LNCaP clone FGC (cell line): ENCODE results near the gene RFNG.
A peak's percentile ranks its signal among the peaks of the same experiment; 100 is the strongest.

Source experiments
- DNase-seq: peaks from one replicate; pipeline ENCODE4 v3.0.0-alpha.2; 2011; ENCODE audit warnings: low read depth
- H3K4me3 ChIP-seq: 2 replicates; pipeline ENCODE4 v1.5.1; 2011; ENCODE audit warnings: mild to moderate bottlenecking, low read depth, low read length, control low read depth
- CTCF ChIP-seq: IDR thresholded peaks from 2 replicates; pipeline ENCODE4 v1.5.1; 2012; ENCODE audit warnings: mild to moderate bottlenecking; ENCODE audit not compliant: control insufficient read depth, insufficient read depth; ENCODE audit errors: extremely low read depth

Gene RFNG

DNA sequence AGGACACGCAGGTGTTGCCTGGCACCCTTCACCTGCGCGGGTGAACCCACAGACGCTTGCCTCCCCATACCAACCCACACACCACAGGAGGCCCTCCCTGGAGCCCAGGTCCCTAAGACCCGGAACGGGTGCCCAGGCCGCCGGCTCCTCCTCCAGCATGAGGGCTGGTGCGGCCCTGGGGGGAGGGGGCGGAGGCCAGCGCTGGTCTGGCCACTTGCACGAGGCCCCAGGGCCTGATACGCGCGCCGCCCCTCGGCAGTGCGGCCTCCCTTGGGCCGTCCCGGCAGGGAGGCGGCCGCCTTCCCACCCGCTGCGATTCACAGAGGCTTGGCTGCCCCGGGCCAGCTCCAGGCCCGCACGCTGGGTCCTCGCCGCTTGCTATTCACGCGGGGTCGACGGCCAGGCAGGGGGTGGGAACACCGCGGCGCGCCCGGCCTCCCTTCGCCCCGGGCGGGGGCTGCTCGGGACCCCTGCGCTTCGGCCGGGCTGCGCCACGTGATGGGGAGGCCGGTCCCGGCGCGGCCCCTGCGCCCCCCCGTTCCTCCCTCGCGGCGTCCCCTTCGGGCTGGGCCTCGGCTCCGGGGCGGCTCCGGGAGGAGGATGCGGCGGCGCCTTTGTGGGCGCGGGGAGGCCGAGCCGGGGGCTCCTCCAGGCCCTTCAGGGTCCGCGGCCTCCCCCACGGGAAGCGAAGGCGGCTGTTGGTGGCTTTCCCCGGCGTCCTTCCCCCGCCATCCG is 45.7 kb upstream of the RFNG start:
- DNase-seq = no peak
- TF ChIP-seq CTCF = no peak
- peak overlapping the region; percentile 88 for H3K4me3 ChIP-seq

GRCh38 chr17:82096709-82097183 is 45.1 kb upstream of the RFNG start:
- DNase-seq = no peak
- no peak for TF ChIP-seq CTCF
- peak overlapping the region; percentile 88 for H3K4me3 ChIP-seq

DNA sequence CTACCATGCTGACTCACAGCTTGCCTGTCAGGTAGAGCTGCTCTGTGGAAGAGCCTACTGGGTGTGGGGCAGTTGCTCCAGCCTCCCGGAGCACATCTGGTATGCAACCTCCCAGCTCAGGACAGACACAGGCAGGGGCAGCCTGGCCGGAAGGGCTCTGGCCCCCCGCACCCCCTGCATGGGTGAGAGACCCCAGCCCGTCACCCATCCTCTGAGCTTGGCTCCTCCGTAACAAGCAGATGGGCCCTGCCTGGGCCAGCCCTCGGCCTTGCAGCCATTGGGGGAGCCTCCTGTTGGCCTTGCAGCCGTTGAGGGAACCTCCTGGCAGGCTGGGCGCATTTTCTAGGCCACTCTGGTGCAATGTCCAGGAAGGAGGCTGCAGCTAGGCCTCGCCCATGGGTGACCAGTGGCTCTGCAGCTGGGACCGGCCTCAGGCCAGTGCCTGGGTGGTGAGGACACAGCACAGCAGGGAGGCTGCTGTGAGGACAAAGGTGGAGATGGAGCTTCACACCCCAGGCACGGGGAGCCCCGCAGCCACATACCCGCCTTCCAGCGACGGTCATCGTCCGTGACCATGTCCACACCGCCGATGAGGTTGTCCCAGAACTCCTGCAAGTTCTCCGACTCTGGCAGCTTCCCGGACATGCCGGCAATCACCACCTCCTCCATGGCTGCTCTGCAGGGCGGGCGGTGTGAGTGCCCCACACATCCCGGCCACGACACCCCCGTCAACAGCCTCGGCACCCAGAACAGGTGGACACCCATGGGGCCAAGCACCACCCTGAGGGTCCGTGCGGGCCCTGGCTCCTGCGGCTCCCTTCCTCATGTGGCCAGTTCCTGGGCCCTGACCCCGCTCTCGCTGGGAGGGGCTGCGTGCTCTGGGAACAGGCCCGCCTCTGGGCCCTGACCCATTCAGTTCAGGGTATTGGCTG is 44.4 kb upstream of the RFNG start:
- no peak for DNase-seq
- H3K4me3 ChIP-seq = peak overlapping the region; percentile 88
- no peak for TF ChIP-seq CTCF

GRCh38 chr17:82094931-82095776 is 43.5 kb upstream of the RFNG start:
- no peak for TF ChIP-seq CTCF
- H3K4me3 ChIP-seq = peak overlapping the region; percentile 88
- no peak for DNase-seq

GRCh38 chr17:82092995-82093751 is 41.6 kb upstream of the RFNG start:
- DNase-seq = no peak
- no peak for TF ChIP-seq CTCF
- no peak overlapping the region for H3K4me3 ChIP-seq

GRCh38 chr17:82092628-82092994 is 41.0 kb upstream of the RFNG start:
- no peak for TF ChIP-seq CTCF
- no peak for DNase-seq
- H3K4me3 ChIP-seq = no peak overlapping the region
